GM06990 (cell line): ENCODE data around the gene SLC22A31.
"Not testable (repeated sequence)": the region's sequence is repeated elsewhere in the genome, so short reads cannot be mapped to it uniquely, and the experiment has no call there.

ENCODE experiments used
- DNase-seq: peaks from one replicate; pipeline ENCODE4 v3.0.0-alpha.2; 2011; ENCODE audit not compliant: insufficient read length; ENCODE audit errors: extremely low read depth
- H3K27me3 ChIP-seq: replicated peaks from 2 replicates; pipeline ENCODE4 v1.6.0; 2011; ENCODE audit warnings: low read length; ENCODE audit not compliant: control insufficient read depth, insufficient read depth
- H3K36me3 ChIP-seq: 2 replicates; pipeline ENCODE4 v1.5.1; 2011; ENCODE audit warnings: low read length; ENCODE audit not compliant: control insufficient read depth, insufficient read depth
- H3K4me3 ChIP-seq: replicated peaks from 2 replicates; pipeline ENCODE4 v1.5.1; 2011; ENCODE audit warnings: low read depth, mild to moderate bottlenecking, control low read depth, low read length
- CTCF ChIP-seq: IDR thresholded peaks from 2 replicates; pipeline ENCODE4 v1.5.1; 2011; ENCODE audit warnings: low read length, control low read depth, mild to moderate bottlenecking, inconsistent platforms; ENCODE audit not compliant: insufficient read depth, poor library complexity, severe bottlenecking

Gene SLC22A31

GRCh38 chr16:89200124-89200849, at the start of gene SLC22A31:
SLC22A31 (minus strand) TSS chr16:89200537; CDS start chr16:89200501, 36 bp downstream.
- Histone ChIP-seq H3K4me3 (peak within 1 kb of the TSS; percentile 28), H3K27me3 (no peaks in the 10 kb centered on the region), H3K36me3 (no peaks in the 10 kb centered on the region)
- DNase-seq: no peak
- no peak for TF ChIP-seq CTCF

GRCh38 chr16:89248196-89248982, 48.1 kb upstream of the SLC22A31 start:
- no peak for TF ChIP-seq CTCF
- DNase-seq: no peak
- Histone ChIP-seq H3K27me3 (no peaks in the 10 kb centered on the region), H3K4me3 (no peak overlapping the region), H3K36me3 (no peaks in the 10 kb centered on the region)

GRCh38 chr16:89247734-89248075, 47.4 kb upstream of the SLC22A31 start:
- H3K27me3 ChIP-seq, DNase-seq, H3K36me3 ChIP-seq, H3K4me3 ChIP-seq: not testable (repeated sequence)

- TF ChIP-seq CTCF: no peak
- DNase-seq: peak; percentile 81
- no peaks in the 10 kb centered on the region for H3K27me3 ChIP-seq
- peak overlapping the region; percentile 55 for H3K4me3 ChIP-seq
- no peaks in the 10 kb centered on the region for H3K36me3 ChIP-seq
Measured at GRCh38 chr16:89246903-89247733, 46.8 kb upstream of the SLC22A31 start.

- Histone ChIP-seq H3K4me3 (no peak overlapping the region), H3K36me3 (no peaks in the 10 kb centered on the region), H3K27me3 (no peaks in the 10 kb centered on the region)
- DNase-seq: no peak
- no peak for TF ChIP-seq CTCF
Measured at GRCh38 chr16:89246383-89246902, 46.1 kb upstream of the SLC22A31 start.
